ENCODE measurements around the gene CTRL.

Gene CTRL

GRCh38 chr16:67965668-67966548, 34.2 kb upstream of the CTRL start:
- no peak for TF ChIP-seq CEBPB (IDR thresholded peaks at IDR 0.05)
- no peak for TF ChIP-seq MAX (IDR thresholded peaks at IDR 0.05)
- TF ChIP-seq NFIC (IDR thresholded peaks at IDR 0.05) = no peak
- TF ChIP-seq TAF1 (IDR thresholded peaks at IDR 0.05; ENCODE audit: low read depth) = no peak
- TF ChIP-seq REST (IDR thresholded peaks at IDR 0.05; ENCODE audit: low read depth) = no peak
- TF ChIP-seq USF1 (IDR thresholded peaks at IDR 0.05) = no peak
- TF ChIP-seq ZBTB7A (IDR thresholded peaks at IDR 0.05; ENCODE audit: low read depth) = no peak
- no peak for TF ChIP-seq TEAD4 (IDR thresholded peaks at IDR 0.05)
- TF ChIP-seq TCF12 (IDR thresholded peaks at IDR 0.05; ENCODE audit: low read depth) = no peak
- TF ChIP-seq EGR1 (IDR thresholded peaks at IDR 0.05) = no peak
- TF ChIP-seq CREB1 (IDR thresholded peaks at IDR 0.05; ENCODE audit: low read depth) = no peak
- no peak for TF ChIP-seq EP300 (IDR thresholded peaks at IDR 0.05; ENCODE audit: borderline replicate concordance)
- no peak for TF ChIP-seq RAD21 (IDR thresholded peaks at IDR 0.05; ENCODE audit: low read depth)
- no peak for TF ChIP-seq YY1 (IDR thresholded peaks at IDR 0.05; ENCODE audit: low read depth)
- TF ChIP-seq FOXM1 (IDR thresholded peaks at IDR 0.05; ENCODE audit: borderline replicate concordance, low read depth) = no peak

GRCh38 chr16:67964477-67965131, 32.9 kb upstream of the CTRL start:
- no peak for TF ChIP-seq NFIC (IDR thresholded peaks at IDR 0.05)
- no peak for TF ChIP-seq TEAD4 (IDR thresholded peaks at IDR 0.05)
- TF ChIP-seq MAX (IDR thresholded peaks at IDR 0.05) = no peak
- no peak for TF ChIP-seq EGR1 (IDR thresholded peaks at IDR 0.05)
- no peak for TF ChIP-seq YY1 (IDR thresholded peaks at IDR 0.05; ENCODE audit: low read depth)

GRCh38 chr16:67963662-67964321, 32.1 kb upstream of the CTRL start:
- TF ChIP-seq CEBPB (IDR thresholded peaks at IDR 0.05) = no peak
- no peak for TF ChIP-seq REST (IDR thresholded peaks at IDR 0.05; ENCODE audit: low read depth)
- TF ChIP-seq MAX (IDR thresholded peaks at IDR 0.05) = no peak
- TF ChIP-seq YY1 (IDR thresholded peaks at IDR 0.05; ENCODE audit: low read depth) = no peak
- no peak for TF ChIP-seq FOXM1 (IDR thresholded peaks at IDR 0.05; ENCODE audit: borderline replicate concordance, low read depth)
- TF ChIP-seq EP300 (IDR thresholded peaks at IDR 0.05; ENCODE audit: borderline replicate concordance) = no peak
- TF ChIP-seq NFIC (IDR thresholded peaks at IDR 0.05) = peak; percentile 48; the same call in 1 of the 2 replicates
- no peak for TF ChIP-seq TCF12 (IDR thresholded peaks at IDR 0.05; ENCODE audit: low read depth)
- no peak for TF ChIP-seq EGR1 (IDR thresholded peaks at IDR 0.05)

GRCh38 chr16:67963292-67963661, 31.6 kb upstream of the CTRL start:
- TF ChIP-seq CEBPB (IDR thresholded peaks at IDR 0.05) (no peak), RAD21 (IDR thresholded peaks at IDR 0.05; ENCODE audit: low read depth) (no peak), NFIC (IDR thresholded peaks at IDR 0.05) (no peak), EP300 (IDR thresholded peaks at IDR 0.05; ENCODE audit: borderline replicate concordance) (no peak), REST (IDR thresholded peaks at IDR 0.05; ENCODE audit: low read depth) (no peak)
